Neural crest cell (in vitro differentiated cells): ENCODE measurements around the gene ANKLE2. TPM values are rescaled to one million over a fixed set of nuclear protein-coding genes. Genes with fewer than 3 reads are reported as not detected.
"Not testable (repeated sequence)": the region's sequence is repeated elsewhere in the genome, so short reads cannot be mapped to it uniquely, and the experiment has no call there.

Experiments used
- DNase-seq: peaks from one replicate; pipeline ENCODE4 v3.0.0; 2021; ENCODE audit warnings: low read depth, mixed read lengths, low spot score
- H3K27ac Mint-ChIP-seq: one replicate; pipeline ENCODE4 v1.8.0; 2021; ENCODE audit warnings: mild to moderate bottlenecking, mixed read lengths; ENCODE audit not compliant: unreplicated experiment
- H3K27me3 Mint-ChIP-seq: 2 replicates; pipeline ENCODE4 v1.8.0; 2021; ENCODE audit warnings: low read depth, mild to moderate bottlenecking, mixed read lengths
- H3K36me3 Mint-ChIP-seq: 2 replicates; pipeline ENCODE4 v1.8.0; 2021; ENCODE audit warnings: low read depth, mild to moderate bottlenecking, mixed read lengths
- H3K4me1 Mint-ChIP-seq: 2 replicates; pipeline ENCODE4 v1.8.0; 2021; ENCODE audit warnings: mixed read lengths
- H3K4me3 Mint-ChIP-seq: one replicate; pipeline ENCODE4 v1.8.0; 2021; ENCODE audit warnings: mild to moderate bottlenecking, mixed read lengths
- H3K9me3 Mint-ChIP-seq: 2 replicates; pipeline ENCODE4 v1.8.0; 2021; ENCODE audit warnings: mixed read lengths
- long read RNA-seq: library from polyadenylated mRNA; unstranded; transcript quantifications from one replicate; pipeline ENCODE4 v2.0.0, GENCODE V29; 2020
- total RNA-seq: library from RNA; stranded (reverse); gene quantifications from 2 replicates; pipeline ENCODE4 v1.2.1, GENCODE V29; 2021
- TF ChIP-seq, protein P1 (sequence below): fragments of 200-600 bp; sonication (generic); conservative IDR thresholded peaks from 2 replicates; pipeline ENCODE4 v1.5.0; 2021; ENCODE audit warnings: antibody characterized with exemption, mild to moderate bottlenecking

ANKLE2 gene
- 93.4 and 100 TPM in 2 replicates for total RNA-seq
- long read RNA-seq, full-length matches to known transcripts: 11 of 34 reads
- long read RNA-seq, partial matches to known transcripts: 10 of 34 reads
- long read RNA-seq, other reads (novel, unspliced or antisense): 13 of 34 reads

DNA sequence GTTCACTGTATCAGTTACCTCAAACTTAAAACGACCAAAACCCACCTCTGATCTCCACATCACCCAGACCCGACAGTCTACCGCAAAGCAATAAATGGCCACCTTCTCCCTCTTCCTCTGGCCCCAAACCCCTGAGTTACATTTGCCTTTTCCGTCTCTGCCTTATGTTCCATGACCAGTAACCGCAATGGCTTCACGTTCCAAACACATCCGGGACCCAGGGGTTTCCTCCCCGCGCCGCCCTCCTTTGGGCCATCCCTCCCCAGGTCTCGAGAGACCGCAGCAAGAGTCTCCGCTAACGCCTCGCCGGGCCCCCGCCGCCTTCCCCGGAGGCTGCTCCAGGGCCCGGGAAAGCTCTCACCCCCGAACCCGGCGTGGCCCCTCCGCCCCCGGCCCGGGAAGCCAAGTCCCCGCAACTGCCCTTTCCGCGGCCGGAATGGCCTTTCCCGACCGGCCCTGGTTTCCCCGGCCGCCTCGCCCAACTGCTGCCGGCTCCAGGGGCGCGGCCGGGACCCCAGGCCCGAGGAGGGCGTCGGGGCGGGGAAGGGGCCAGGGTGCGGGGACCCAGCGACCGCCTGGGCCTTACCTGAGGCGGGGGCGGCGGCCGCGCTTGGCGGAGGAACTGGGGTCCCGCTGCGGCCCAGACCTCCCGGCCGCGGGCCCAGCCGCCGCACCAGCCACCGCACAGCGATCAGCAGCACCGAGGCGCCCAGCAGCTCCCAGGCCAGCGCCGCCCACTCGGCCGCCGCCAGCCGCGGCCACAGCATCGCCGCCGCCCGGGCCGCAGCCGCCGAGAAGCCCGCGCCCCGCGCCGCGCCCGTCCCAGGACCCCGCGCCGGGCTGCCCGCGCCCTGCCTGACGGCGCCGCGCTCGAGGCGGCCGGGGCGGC is at the start of gene ANKLE2:
TSS of gene ANKLE2 (minus strand) at position 801 of the 889 bp plus-strand sequence. CDS start at position 767, 34 bp downstream.
- peak within 1 kb of the TSS; percentile 95 for H3K27ac Mint-ChIP-seq
- TF ChIP-seq, protein P1, sequence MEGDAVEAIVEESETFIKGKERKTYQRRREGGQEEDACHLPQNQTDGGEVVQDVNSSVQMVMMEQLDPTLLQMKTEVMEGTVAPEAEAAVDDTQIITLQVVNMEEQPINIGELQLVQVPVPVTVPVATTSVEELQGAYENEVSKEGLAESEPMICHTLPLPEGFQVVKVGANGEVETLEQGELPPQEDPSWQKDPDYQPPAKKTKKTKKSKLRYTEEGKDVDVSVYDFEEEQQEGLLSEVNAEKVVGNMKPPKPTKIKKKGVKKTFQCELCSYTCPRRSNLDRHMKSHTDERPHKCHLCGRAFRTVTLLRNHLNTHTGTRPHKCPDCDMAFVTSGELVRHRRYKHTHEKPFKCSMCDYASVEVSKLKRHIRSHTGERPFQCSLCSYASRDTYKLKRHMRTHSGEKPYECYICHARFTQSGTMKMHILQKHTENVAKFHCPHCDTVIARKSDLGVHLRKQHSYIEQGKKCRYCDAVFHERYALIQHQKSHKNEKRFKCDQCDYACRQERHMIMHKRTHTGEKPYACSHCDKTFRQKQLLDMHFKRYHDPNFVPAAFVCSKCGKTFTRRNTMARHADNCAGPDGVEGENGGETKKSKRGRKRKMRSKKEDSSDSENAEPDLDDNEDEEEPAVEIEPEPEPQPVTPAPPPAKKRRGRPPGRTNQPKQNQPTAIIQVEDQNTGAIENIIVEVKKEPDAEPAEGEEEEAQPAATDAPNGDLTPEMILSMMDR: no peak
- H3K4me1 Mint-ChIP-seq: peaks cover 18% of the 10 kb centered on the region
- H3K4me3 Mint-ChIP-seq: peak within 1 kb of the TSS; percentile 98
- no peaks in the 10 kb centered on the region for H3K27me3 Mint-ChIP-seq
- no peak for DNase-seq
- peaks cover 6% of the 10 kb centered on the region for H3K36me3 Mint-ChIP-seq
- no peaks in the 10 kb centered on the region for H3K9me3 Mint-ChIP-seq

DNA sequence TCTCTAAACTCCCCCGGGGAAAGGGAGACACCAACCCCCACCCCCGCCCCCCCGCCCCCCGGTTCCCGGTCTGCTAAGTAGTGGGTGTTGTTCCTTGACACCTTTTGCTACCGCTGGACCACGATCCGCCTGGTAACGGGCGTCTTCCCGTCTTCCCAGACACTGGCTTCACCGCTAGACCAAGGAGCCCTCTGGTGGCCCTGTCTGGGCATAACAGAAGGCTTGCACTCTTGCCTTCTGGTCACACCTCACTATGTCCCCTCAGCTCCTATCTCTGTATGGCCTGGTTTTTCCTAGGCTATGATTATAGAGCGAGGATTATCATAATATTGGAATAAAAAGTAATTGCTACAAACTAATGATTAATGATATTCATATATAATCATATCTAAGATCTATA is 47.8 kb upstream of the ANKLE2 start:
- H3K36me3 Mint-ChIP-seq: peaks cover 25% of the 10 kb centered on the region
- DNase-seq: peak; percentile 36
- TF ChIP-seq, protein P1: peak; percentile 48
- not testable (repeated sequence) for H3K4me3 Mint-ChIP-seq, H3K9me3 Mint-ChIP-seq, H3K27me3 Mint-ChIP-seq, H3K4me1 Mint-ChIP-seq, H3K27ac Mint-ChIP-seq

DNA sequence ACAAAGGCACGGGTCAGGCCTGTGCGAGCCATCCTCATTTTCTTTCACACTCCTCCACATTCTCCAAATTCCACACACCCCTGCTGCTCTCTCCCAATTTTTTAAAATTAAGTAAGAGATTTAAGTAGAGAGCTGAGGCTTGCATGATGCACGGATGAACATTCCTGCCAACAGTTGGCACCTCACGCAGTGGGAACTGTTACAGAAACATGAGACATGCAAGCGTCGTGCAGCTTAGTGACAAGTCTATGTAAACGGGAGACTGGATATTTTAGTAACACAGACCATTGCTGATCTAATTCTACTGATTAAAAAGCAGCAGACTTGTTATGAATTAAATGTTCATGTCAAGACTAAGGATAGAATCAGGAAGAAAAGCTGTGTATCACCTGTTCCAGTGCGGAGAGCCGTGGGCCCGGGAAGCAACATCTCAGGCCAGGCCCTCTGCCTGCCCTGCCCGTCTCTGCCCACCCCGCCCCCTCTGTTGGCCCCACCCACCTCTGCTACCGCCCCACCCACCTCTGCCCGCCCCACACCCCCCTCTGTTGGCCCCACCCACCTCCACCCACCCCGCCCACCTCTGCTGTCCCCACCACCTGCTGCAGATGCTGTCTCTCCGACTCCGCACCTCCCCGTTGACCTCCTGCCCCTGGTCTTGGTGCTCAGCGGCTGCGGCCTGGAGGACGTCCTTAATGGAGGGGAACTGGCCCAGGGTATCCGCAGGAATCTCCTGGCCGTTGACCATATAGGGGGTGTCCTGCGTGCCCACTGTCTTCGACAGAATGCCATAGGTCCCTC is 45.9 kb upstream of the ANKLE2 start:
- Mint-ChIP-seq H3K27me3 (no peaks in the 10 kb centered on the region), H3K27ac (no peak overlapping the region), H3K4me1 (no peaks in the 10 kb centered on the region), H3K4me3 (no peak overlapping the region), H3K36me3 (peaks cover 25% of the 10 kb centered on the region), H3K9me3 (no peaks in the 10 kb centered on the region)
- TF ChIP-seq, protein P1: no peak
- DNase-seq: no peak

DNA sequence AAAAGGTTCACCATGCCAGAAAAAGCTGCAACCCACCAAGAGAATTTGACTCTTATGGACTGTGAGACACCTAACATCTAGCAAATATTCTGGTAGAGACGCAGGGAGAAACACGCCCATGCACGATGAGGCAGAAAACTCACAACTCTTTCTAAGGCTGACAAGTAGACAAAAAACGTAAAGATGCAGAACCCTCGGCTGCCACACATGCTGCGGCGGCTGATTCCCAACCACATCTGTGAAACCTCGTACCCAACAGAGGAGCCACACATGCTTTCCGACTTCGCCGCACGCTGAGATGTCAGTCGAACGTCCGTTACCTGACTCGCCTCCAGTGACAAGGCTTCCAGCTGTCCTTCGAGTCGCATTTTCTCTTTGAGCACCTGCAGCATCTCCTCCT is 45.2 kb upstream of the ANKLE2 start:
- TF ChIP-seq, protein P1: no peak
- Mint-ChIP-seq H3K36me3 (peaks cover 20% of the 10 kb centered on the region), H3K4me1 (no peaks in the 10 kb centered on the region), H3K27ac (no peak overlapping the region), H3K27me3 (no peaks in the 10 kb centered on the region), H3K4me3 (no peak overlapping the region), H3K9me3 (no peaks in the 10 kb centered on the region)
- no peak for DNase-seq

DNA sequence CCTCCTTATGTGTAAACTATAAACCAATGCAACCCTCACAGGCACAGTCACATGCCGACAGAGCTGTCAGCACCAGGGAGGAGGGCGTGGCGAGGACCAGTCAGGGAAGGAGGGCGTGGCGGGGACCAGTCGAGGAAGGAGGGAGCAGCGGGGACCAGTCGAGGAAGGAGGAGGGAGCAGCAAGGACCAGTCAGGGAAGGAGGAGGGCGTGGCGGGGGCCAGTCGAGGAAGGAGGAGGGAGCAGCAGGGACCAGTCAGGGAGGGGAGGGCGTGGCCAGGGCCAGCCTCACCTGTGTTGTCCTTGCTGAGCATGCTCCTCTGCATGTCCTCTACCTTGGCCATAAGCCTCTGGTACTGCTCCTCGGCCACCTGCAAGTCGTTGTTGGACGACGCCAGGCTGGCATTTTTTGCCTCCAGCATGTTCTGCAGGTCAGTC is 42.8 kb upstream of the ANKLE2 start:
- Mint-ChIP-seq H3K27me3 (no peaks in the 10 kb centered on the region), H3K4me1 (no peaks in the 10 kb centered on the region), H3K4me3 (no peak overlapping the region), H3K9me3 (no peaks in the 10 kb centered on the region), H3K27ac (no peak overlapping the region), H3K36me3 (peaks cover 12% of the 10 kb centered on the region)
- TF ChIP-seq, protein P1: no peak
- DNase-seq: no peak
